ENCODE measurements around the gene UBE2O. TPM values are rescaled to one million over a fixed set of nuclear protein-coding genes. Genes with fewer than 3 reads are reported as not detected.
"Not testable (repeated sequence)": the region's sequence is repeated elsewhere in the genome, so short reads cannot be mapped to it uniquely, and the experiment has no call there.

The UBE2O gene
- total RNA-seq, 1 donor from 2014 or later = 12.3 TPM

DNA sequence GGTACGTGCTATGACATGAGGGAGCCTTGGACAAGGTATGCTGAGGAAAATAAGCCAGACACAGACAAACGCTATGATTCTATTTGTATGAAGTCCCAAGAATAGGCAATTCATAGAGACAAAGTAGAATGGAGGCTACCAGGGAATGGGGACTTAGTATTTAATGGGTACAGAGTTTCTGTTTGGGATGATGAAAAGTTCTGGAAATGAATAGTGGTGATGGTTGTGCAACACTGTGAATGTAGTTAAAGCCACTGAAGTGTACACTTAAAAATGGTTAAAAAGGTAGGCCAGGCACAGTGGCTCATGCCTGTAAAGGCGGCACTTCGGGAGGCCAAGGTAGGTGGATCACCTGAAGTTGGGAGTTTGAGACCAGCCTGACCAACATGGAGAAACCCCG is 102.5 kb downstream of the UBE2O start:
- no peak for DNase-seq (ENCODE audit: low read depth in 2 of 2)

DNA sequence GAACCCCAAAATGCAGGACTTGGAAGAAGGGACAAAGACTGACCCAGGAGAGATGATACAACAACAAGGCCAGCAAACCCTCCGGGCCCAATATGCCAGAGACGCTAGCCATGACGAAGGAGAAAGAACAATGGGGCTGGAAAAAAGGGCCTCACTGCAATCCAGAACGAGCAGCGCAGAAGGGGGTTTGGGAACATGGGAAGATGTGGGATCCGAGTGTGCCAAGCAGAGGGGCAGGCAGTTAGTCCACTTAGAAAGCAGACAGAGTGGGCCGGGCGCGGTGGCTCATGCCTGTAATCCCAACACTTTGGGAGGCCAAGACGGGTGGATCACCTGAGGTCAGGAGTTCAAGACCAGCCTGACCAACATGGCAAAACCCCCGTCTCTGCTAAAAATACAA is 106.0 kb downstream of the UBE2O start:
- not testable (repeated sequence) for DNase-seq (ENCODE audit: low read depth in 2 of 2)

DNA sequence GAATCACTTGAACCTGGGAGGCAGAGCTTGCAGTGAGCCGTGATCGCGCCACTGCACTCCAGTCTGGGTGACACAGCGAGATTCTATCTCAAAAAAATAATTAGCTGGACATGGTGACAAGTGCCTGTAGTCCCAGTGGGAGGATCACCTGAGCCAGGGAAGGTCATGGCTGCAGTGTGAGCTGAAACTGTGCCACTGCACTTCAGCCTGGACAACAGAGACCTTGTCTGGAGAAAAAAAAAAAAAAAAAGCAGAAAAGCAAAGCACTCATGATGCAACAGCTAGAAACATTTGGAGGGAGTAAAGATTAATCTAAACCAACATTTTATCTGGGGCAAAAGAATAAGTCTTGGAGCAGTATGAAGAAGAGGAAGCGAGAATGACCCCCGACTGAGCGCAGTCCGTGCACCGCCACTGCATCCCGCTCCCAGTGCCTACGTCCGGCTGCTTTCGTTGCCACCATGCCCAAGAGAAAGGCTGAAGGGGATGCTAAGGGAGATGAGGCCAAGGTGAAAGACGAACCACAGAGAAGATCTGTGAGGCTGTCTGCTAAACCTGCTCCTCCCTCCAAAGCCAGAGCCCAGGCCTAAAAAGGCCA is 107.5 kb downstream of the UBE2O start:
- no peak for DNase-seq (ENCODE audit: low read depth in 2 of 2)

DNA sequence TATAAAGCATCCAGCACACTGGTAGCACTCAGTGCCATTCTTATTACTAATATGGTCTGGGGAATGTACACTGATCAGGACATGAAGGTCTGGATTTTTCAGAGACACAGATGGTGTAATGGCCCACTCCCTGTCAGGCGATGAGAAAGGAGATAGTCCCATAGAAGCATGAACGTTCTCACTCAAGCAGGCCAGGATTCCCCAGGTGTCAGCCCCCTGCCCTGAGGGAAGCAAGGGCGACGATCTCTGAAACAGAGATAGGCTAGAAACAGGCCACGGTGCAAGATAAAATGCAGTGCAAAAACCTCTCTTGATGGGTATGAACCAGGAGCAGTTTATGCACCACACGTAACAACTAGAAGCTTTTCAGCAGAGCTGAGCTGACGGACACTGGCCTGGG is 109.8 kb downstream of the UBE2O start:
- no peak for DNase-seq (ENCODE audit: low read depth in 2 of 2)

DNA sequence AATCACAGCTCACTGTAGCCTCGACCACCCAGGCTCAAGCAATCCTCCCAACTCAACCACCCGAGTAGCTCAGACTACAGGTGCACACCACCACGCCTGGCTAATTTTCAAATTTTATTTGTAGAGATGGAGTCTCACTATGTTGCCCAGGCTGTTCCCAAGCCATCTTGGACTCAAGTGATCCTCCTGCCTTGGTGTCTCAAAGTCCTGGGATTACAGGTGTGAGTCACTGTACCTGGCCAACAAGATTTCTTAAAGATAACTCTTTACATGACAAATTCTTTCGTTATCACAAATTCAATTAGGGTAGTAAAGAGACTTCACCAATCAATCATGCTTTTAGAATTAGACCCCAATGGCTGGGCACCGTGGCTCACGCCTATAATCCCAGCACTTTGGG is 111.7 kb downstream of the UBE2O start:
- no peak for DNase-seq (ENCODE audit: low read depth in 2 of 2)

Other genes with a start within 250 kb of the UBE2O start
- gene RNF157, start 212.7 kb downstream of the UBE2O start, total RNA-seq = 0.20 and 0.22 TPM in 2 replicates
- gene UBALD2, start 187.8 kb downstream of the UBE2O start, total RNA-seq = 6.3 and 8.3 TPM in 2 replicates
- gene QRICH2, start 144.9 kb downstream of the UBE2O start, total RNA-seq = 5.2 and 12.1 TPM in 2 replicates
- 69.7 and 103 TPM in 2 replicates for gene PRPSAP1, start 99.2 kb downstream of the UBE2O start, total RNA-seq
- gene SPHK1, start 68.5 kb downstream of the UBE2O start, total RNA-seq = 193 and 276 TPM in 2 replicates
- gene AANAT, start 14.5 kb upstream of the UBE2O start, total RNA-seq = not detected in 2 replicates
- 8.1 and 22.6 TPM in 2 replicates for gene RHBDF2, start 48.3 kb upstream of the UBE2O start, total RNA-seq
- 0.60 and 2.0 TPM in 2 replicates for gene CYGB, start 84.6 kb upstream of the UBE2O start, total RNA-seq
- 0.20 and 0.22 TPM in 2 replicates for gene PRCD, start 86.9 kb upstream of the UBE2O start, total RNA-seq
- gene ST6GALNAC2, start 132.7 kb upstream of the UBE2O start, total RNA-seq = not detected in 2 replicates
- not detected in 2 replicates for gene ST6GALNAC1, start 190.6 kb upstream of the UBE2O start, total RNA-seq